ENCODE results near the gene CHMP5. TPM values are rescaled to one million over a fixed set of nuclear protein-coding genes. Genes with fewer than 3 reads are reported as not detected.

The CHMP5 gene
- total RNA-seq, 1 experiment from 2014 or later, result 47.6 TPM

DNA sequence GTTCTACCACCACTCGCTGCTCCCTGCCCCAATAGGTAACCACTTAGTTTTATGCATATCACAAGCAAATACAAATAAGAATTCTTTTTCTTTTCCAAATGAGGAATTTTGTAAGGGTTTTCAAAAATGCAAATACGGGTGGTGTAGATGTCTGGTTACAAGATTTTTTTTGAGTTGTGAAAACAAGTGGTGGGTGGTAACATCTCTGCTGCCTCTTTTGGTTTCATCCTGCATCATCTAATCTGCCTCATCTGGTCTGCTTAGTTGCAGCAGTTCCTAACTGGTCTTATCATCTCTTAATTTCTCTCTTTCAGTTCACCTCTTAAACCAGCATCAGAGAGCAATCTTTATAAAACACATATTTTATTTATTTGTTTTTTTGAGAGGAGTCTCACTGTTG is 30.7 kb downstream of the CHMP5 start:
- no peaks in the 10 kb centered on the region for H3K27me3 Mint-ChIP-seq (ENCODE audit: low read depth)
- H3K9me3 Mint-ChIP-seq, result peaks cover 0 to 2% of the 10 kb centered on the region in 2 experiments; a peak in 2 of 5 replicates
- H3K27ac ChIP-seq (ENCODE audit: insufficient read length, low read depth, low read length), result no peak overlapping the region
- H3K4me2 ChIP-seq (ENCODE audit: insufficient read depth, insufficient read length, low read length), result no peak overlapping the region
- peaks cover 25 to 68% (median 58%) of the 10 kb centered on the region in 3 experiments; a peak in 6 of 7 replicates for H3K36me3 Mint-ChIP-seq (ENCODE audit: insufficient read depth in 1 of 3, low read depth in 3 of 3)
- no peak overlapping the region for H3T11ph ChIP-seq (ENCODE audit: low read length)
- 0 out of 2 replicates have a peak, but pooled peaks cover 2% of the 10 kb centered on the region for H3K4me1 ChIP-seq (ENCODE audit: insufficient read depth, low read length)
- H3K4me1 Mint-ChIP-seq, result peaks cover 7 to 13% of the 10 kb centered on the region in 2 experiments; a peak in 3 of 4 replicates
- H3K23me2 ChIP-seq (ENCODE audit: insufficient read length, low read depth, low read length, poor library complexity, severe bottlenecking), result no peaks in the 10 kb centered on the region
- H3K79me2 ChIP-seq (ENCODE audit: insufficient read depth, low read length), result peaks cover 16% of the 10 kb centered on the region; the same call in 1 of the 2 replicates
- no peak overlapping the region for H2BK15ac ChIP-seq (ENCODE audit: low read depth, low read length)
- H2BK12ac ChIP-seq (ENCODE audit: insufficient read length, low read depth, low read length), result no peak overlapping the region
- no peak overlapping the region for H2BK20ac ChIP-seq (ENCODE audit: low read depth, low read length, poor library complexity, severe bottlenecking)
- no peak overlapping the region for H3K9ac ChIP-seq (ENCODE audit: extremely low read depth, insufficient read length, low read length)
- H3K18ac ChIP-seq (ENCODE audit: insufficient read length, low read depth, low read length), result no peak overlapping the region
- H3K4me3 Mint-ChIP-seq, result no peak overlapping the region
- peaks cover 10% of the 10 kb centered on the region for H3K79me1 ChIP-seq (ENCODE audit: insufficient read depth, low read depth, low read length, poor library complexity, severe bottlenecking)
- DNase-seq, result no peak
- no peak overlapping the region for H2BK5ac ChIP-seq (ENCODE audit: insufficient read length, low read length)
- no peak overlapping the region for H4K8ac ChIP-seq (replicated peaks; ENCODE audit: insufficient read length, low read depth, low read length)
- H4K91ac ChIP-seq (ENCODE audit: insufficient read length, low read depth, low read length), result no peak overlapping the region
- no peak overlapping the region for H3K14ac ChIP-seq (ENCODE audit: insufficient read depth, low read length)
- H3K27me3 ChIP-seq (ENCODE audit: insufficient read depth, low read length), result no peaks in the 10 kb centered on the region
- no peak overlapping the region for H2AFZ ChIP-seq (ENCODE audit: low read length)
- no peak overlapping the region for H3K23ac ChIP-seq (ENCODE audit: insufficient read length, low read depth, low read length)
- no peak overlapping the region for H2BK120ac ChIP-seq (ENCODE audit: low read depth, low read length, poor library complexity, severe bottlenecking)
- no peak overlapping the region for H3K56ac ChIP-seq (ENCODE audit: insufficient read length, low read depth, low read length)
- no peak overlapping the region for H4K5ac ChIP-seq (ENCODE audit: insufficient read length, low read depth, low read length)
- TF ChIP-seq, protein P1, sequence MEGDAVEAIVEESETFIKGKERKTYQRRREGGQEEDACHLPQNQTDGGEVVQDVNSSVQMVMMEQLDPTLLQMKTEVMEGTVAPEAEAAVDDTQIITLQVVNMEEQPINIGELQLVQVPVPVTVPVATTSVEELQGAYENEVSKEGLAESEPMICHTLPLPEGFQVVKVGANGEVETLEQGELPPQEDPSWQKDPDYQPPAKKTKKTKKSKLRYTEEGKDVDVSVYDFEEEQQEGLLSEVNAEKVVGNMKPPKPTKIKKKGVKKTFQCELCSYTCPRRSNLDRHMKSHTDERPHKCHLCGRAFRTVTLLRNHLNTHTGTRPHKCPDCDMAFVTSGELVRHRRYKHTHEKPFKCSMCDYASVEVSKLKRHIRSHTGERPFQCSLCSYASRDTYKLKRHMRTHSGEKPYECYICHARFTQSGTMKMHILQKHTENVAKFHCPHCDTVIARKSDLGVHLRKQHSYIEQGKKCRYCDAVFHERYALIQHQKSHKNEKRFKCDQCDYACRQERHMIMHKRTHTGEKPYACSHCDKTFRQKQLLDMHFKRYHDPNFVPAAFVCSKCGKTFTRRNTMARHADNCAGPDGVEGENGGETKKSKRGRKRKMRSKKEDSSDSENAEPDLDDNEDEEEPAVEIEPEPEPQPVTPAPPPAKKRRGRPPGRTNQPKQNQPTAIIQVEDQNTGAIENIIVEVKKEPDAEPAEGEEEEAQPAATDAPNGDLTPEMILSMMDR (conservative IDR thresholded peaks at IDR 0.05), result no peak
- H4K20me1 ChIP-seq (ENCODE audit: control insufficient read depth, insufficient read depth, insufficient read length), result no peaks in the 10 kb centered on the region
- no CpG with 5 or more reads among the region's 2 CpGs for WGBS (ENCODE audit: extremely low coverage, insufficient read length, low lambda C conversion rate)
- H3K9me3 ChIP-seq (ENCODE audit: control insufficient read depth, low read depth, low read length), result no peaks in the 10 kb centered on the region
- no peak overlapping the region for H2AK5ac ChIP-seq (ENCODE audit: insufficient read length, low read length)
- H3K27ac Mint-ChIP-seq, result no peak overlapping the region
- no peak overlapping the region for H3K4ac ChIP-seq (ENCODE audit: low read depth, low read length)

All from H9 (cell line).